A549 treated with Hydrocortisone at 1 μM for 4 hours (cell line): ENCODE results near the gene F12. TPM values are rescaled to one million over a fixed set of nuclear protein-coding genes. Genes with fewer than 3 reads are reported as not detected.

Experiments
- total RNA-seq: library from RNA; stranded (reverse); fragments of 200-300 nt; extraction: Qiagen RNA extraction; gene quantifications from 5 replicates; pipeline ENCODE4 v1.2.3, GENCODE V29; 2022

Gene F12
- total RNA-seq = 14.2 to 24.1 TPM (median 22.1 TPM) in 5 replicates

DNA sequence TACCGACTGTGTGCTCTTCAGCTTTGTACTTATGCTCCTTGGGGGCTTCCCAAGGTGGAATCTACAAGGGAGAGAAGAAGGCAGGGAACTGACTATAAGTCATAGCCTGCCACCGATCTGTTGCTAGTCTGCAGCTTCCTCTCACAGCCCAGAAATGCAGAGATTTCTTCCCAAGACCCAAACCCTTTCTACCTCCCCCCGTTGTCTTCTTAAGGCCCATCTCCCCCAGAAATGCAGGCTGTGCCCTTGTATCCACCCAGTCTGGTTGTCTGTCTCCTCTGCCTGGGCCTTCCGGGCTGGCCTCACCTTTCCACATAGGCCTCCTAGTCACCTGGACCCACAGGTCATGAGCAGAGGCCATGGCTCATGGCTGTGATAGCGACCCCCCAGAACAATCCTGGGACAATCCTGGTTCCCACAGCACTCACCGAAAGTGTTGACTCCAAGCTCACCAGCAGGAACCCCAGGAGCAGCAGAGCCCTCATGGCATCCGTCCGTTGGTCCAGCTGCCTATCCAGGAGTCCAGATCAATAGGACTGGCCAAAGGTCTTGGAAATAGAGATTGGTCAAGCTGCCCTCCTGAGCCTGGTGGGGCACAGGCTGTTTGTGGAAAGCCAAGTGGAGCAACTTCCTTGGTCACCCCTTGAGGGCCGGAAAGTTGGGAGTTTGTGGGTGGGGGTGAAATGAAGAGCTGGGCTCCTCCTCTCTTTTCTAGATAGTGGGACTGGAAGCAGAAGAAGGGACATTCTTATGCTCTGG is at the start of gene F12:
F12 (minus strand) TSS at position 522 of the 759 bp plus-strand sequence; CDS start at position 485, 37 bp downstream.

DNA sequence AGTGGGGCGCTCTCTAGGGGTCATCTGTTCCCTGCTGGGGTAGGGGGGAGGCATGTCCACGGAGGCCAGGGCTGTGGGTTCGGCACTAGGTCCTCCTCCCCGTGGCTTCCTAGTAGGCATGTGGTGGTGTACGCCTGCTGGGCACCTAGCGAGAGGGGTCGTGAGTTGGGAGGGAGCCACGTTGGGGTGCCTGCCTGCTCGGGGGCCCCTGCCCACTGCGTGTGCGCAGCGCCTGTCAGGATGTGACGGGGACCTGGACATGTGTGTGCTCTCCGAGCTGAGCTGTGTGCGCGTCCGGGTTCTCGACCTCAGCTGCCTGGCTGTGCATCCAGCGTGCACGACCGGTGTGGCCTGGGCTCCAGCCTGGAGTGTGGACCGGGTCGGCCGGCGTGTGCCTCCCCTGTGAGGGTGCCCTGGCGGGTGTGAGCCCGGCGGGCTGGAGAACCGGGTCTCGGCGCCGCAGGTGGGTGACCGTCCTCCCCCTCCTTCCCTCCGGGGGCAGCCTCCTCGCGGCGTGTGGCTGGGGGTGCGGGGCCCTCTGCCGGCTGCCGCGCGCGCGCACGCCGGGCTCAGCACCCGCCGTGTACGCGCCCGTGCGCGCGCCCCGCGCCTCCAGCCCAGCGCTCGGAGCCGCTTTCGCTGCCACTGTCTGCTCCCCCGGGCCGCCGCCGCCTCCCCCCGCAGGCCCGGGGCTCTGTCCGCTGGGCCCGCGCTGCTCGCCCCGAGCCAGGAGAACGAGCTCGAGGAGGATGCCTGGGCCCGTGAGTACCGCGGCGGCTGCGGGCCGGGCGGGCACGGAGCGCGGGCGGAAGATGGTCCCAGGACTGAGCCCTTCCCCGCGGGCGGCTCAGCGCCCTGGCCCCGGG is 37.1 kb upstream of the F12 start, which contains the start of gene PRR7:
PRR7 (plus strand) TSS at position 615 of the 866 bp plus-strand sequence. CDS start 8,254 bp downstream, outside the sequence.

DNA sequence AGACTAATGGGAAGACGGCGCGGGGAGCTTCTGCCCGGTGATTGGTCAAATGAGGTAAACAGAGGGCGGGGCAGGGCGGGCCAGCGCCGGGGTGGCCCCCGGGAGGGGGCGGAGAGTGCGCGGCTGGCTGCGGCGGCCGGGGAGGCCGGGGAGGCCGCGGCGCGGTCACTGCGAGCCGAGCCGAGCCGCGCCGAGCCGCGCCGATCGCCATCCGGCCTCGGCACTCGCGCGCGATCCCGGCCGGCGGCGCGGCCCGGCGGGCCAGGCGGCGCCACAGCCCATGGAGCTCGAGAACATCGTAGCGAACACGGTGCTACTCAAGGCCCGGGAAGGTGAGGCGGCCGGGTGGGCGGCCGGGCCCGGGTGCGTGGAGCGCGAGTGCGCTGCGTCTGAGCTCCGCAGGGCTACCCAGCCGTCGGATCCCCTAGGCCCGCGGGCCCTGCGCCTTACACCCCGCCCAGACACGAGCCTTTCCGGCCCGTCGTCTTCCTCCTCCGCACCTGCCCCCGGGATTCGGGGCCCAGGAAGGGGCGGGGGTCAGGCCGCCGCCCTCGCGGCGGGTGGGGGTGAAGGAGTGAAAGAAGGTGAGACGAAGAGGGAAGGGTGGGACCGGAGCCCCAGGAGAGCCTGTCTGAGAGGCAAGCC is 17.3 kb upstream of the F12 start, which contains the start of gene GRK6:
GRK6 (plus strand) TSS at position 111 of the 645 bp plus-strand sequence; CDS start at position 281, 170 bp downstream.

DNA sequence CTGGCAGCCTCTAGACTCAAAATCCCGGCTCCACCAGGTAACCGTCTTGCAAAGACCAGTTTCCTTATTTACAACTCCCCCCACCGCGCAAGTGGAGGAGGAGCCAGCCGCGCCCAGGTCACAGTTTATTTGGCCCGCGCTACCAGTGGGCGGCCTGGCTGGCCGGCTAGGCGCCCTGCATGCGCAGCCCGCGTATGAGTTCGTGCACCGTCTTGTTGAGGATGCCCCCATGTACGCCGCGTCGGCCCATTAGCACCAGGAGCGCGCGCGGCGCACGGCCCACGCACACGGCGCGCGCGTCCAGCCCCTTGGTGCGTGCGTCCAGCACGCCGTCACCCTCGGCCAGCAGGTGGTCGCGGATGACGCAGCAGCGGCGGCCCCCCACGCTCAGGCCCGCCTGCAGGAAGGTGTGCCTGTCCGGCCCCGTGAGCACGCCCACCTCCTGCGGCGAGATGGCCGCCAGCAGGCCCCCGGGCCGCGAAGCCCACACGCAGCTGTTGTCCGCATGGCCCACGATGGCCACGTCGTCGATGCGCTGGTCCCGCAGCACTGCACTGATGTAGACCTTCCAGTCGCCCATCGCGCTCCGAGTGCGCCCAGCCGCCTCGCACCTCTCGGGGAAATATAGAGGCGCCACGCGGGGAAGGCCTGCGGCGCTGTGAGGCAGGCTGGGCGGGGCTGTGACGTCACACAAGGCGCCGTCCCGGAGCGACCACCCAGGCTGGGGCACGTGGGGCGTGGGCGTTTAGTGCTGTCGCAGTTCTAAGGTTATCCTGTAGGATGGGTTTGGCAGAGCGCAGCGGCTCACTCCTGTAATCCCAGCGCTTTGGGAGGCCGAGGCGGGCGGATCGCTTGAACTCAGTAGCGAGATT is 9.1 kb downstream of the F12 start, which contains the start of gene PFN3:
PFN3 (minus strand) TSS at position 665 of the 872 bp plus-strand sequence; CDS start at position 580, 85 bp downstream.

DNA sequence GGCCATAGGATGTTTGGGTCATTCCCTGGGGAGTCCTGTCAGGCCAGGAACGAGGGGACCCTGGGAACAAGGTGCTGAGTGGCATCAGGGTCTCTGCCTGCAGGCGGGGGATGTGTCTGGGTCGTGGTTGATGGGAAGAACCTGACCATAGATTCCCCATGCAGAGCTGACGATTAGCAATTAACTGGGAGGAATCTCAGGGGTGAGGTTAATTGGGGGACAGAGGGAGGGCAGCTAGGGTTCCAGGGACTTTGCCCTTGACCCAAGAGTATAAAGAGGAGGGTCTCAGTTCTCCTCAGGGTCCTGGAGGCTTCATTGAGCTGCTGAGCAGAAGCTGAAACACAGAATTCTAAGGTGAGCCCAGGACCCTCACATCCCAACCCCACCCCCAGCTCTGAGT is 25.2 kb downstream of the F12 start, which contains the start of gene SLC34A1:
SLC34A1 (plus strand) TSS at position 301 of the 400 bp plus-strand sequence. CDS start 1,308 bp downstream, outside the sequence.

DNA sequence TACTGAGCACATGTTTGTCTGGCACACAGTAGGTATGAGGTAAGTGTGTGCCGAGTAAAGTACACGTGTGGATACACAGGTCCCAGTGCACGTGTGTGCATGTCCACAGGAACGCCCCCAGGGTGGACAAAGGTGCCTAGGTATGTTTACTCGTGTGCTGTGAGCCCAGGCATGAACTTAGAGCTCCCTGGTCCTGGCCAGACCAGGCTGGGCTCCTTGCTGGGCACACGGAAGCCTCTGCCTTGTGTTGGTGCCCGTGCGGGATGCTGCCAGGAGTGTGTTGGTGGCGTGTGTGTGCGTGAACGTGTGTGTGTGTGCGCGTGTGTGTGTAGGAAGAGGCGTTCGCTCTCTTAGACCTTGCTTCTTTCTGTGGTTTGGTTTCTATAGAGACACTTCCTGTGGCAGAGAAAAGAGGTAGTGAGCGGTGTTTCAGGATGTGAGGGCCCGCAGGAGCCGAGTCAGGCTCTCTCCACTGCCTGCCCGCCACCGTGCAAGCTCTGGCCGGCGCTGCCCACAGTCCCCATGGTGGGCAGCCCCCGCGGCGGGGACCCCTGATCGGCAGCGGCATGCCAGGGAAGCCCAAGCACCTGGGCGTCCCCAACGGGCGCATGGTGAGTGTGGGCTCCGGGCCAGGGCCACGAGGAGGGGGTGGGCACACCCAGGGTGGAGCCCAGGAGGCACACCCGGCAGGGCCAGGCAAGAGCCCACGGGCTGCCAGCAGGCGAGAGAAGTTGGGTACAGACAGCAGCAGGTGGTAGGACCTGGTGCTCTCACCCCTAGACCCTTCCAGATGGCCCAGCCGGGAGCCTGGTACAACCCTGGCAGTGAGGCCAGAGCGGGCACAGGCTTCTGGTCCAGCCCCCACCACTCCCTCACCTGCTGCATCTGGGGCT is 51.7 kb downstream of the F12 start, which contains the start of gene RGS14:
RGS14 (plus strand) TSS at position 466 of the 893 bp plus-strand sequence; CDS start at position 567, 101 bp downstream.

Other genes starting within 250 kb of the F12 start
- 20.6 to 25.3 TPM (median 24.0 TPM) in 5 replicates for gene RAB24, start 105.8 kb downstream of the F12 start, total RNA-seq
- 270 to 377 TPM (median 369 TPM) in 5 replicates for gene PRELID1, start 105.8 kb downstream of the F12 start, total RNA-seq
- gene MXD3, start 97.7 kb downstream of the F12 start, total RNA-seq = 11.9 to 20.1 TPM (median 18.7 TPM) in 5 replicates
- gene LMAN2, start 57.9 kb downstream of the F12 start, total RNA-seq = 185 to 298 TPM (median 190 TPM) in 5 replicates
- gene RGS14, start 51.6 kb downstream of the F12 start, total RNA-seq = 3.0 to 5.8 TPM (median 5.6 TPM) in 5 replicates
- gene SLC34A1, start 25.1 kb downstream of the F12 start, total RNA-seq = not detected in 5 replicates
- not detected in 5 replicates for gene PFN3, start 8.9 kb downstream of the F12 start, total RNA-seq
- 23.1 to 27.6 TPM (median 26.2 TPM) in 5 replicates for gene GRK6, start 17.1 kb upstream of the F12 start, total RNA-seq
- gene PRR7, start 37.2 kb upstream of the F12 start, total RNA-seq = 11.3 to 32.8 TPM (median 30.9 TPM) in 5 replicates
- gene DBN1, start 64.1 kb upstream of the F12 start, total RNA-seq = 54.3 to 70.9 TPM (median 65.2 TPM) in 5 replicates
- 68.0 to 88.6 TPM (median 79.2 TPM) in 5 replicates for gene PDLIM7, start 88.0 kb upstream of the F12 start, total RNA-seq
- gene DOK3, start 100.3 kb upstream of the F12 start, total RNA-seq = 2.7 to 6.1 TPM (median 3.8 TPM) in 5 replicates
- gene DDX41, start 107.4 kb upstream of the F12 start, total RNA-seq = 95.4 to 135 TPM (median 109 TPM) in 5 replicates
- gene FAM193B, start 145.0 kb upstream of the F12 start, total RNA-seq = 19.3 to 27.3 TPM (median 25.0 TPM) in 5 replicates
- 275 to 289 TPM (median 280 TPM) in 5 replicates for gene TMED9, start 182.6 kb upstream of the F12 start, total RNA-seq
- gene B4GALT7, start 190.6 kb upstream of the F12 start, total RNA-seq = 21.3 to 27.7 TPM (median 26.5 TPM) in 5 replicates